Hepatocyte (in vitro differentiated cells): Measurements from ENCODE around the gene STAT5A. TPM values are rescaled to one million over a fixed set of nuclear protein-coding genes. Genes with fewer than 3 reads are reported as not detected.

Source experiments
- DNase-seq: peaks from one replicate; pipeline ENCODE4 v3.0.0-alpha.2; 2016; ENCODE audit warnings: low spot score
- H2AFZ ChIP-seq: fragments of 200-600 bp; sonication (generic); 2 replicates; pipeline ENCODE4 v1.6.0; 2016; ENCODE audit warnings: antibody characterized with exemption, mild to moderate bottlenecking
- H3K27ac ChIP-seq: fragments of 200-600 bp; sonication (generic); 2 replicates; pipeline ENCODE4 v1.5.1; 2016; ENCODE audit warnings: mild to moderate bottlenecking
- H3K27me3 ChIP-seq: fragments of 200-600 bp; sonication (generic); 2 replicates; pipeline ENCODE4 v1.6.1; 2016
- H3K36me3 ChIP-seq: fragments of 200-600 bp; sonication (generic); replicated peaks from 2 replicates; pipeline ENCODE4 v1.5.1; 2016; ENCODE audit warnings: low read depth; ENCODE audit not compliant: insufficient read depth
- H3K4me1 ChIP-seq: fragments of 200-600 bp; sonication (generic); 2 replicates; pipeline ENCODE4 v1.5.1; 2016; ENCODE audit warnings: mild to moderate bottlenecking, moderate library complexity; ENCODE audit not compliant: insufficient read depth
- H3K4me2 ChIP-seq: fragments of 200-600 bp; sonication (generic); 2 replicates; pipeline ENCODE4 v1.6.0; 2016
- H3K4me3 ChIP-seq: fragments of 200-600 bp; sonication (generic); 2 replicates; pipeline ENCODE4 v1.5.1; 2016; ENCODE audit warnings: mild to moderate bottlenecking
- H3K79me2 ChIP-seq: fragments of 200-600 bp; sonication (generic); 2 replicates; pipeline ENCODE4 v1.6.0; 2017; ENCODE audit warnings: mild to moderate bottlenecking
- H3K9me2 ChIP-seq: fragments of 200-600 bp; sonication (generic); replicated peaks from 2 replicates; pipeline ENCODE4 v1.6.0; 2017; ENCODE audit warnings: mild to moderate bottlenecking; ENCODE audit not compliant: insufficient read depth
- H3K9me3 ChIP-seq: fragments of 200-600 bp; sonication (generic); 2 replicates; pipeline ENCODE4 v1.5.1; 2016; ENCODE audit warnings: low read depth, mild to moderate bottlenecking
- H4K20me1 ChIP-seq: fragments of 200-600 bp; sonication (generic); 2 replicates; pipeline ENCODE4 v1.6.0; 2016; ENCODE audit warnings: mild to moderate bottlenecking; ENCODE audit not compliant: insufficient read depth, poor library complexity, severe bottlenecking
- CTCF ChIP-seq: fragments of 200-600 bp; sonication (generic); IDR thresholded peaks from 2 replicates; pipeline ENCODE4 v1.5.1; 2016; ENCODE audit warnings: antibody characterized with exemption, mild to moderate bottlenecking; ENCODE audit not compliant: poor library complexity
- EZH2 ChIP-seq: fragments of 200-600 bp; sonication (generic); IDR thresholded peaks from 2 replicates; pipeline ENCODE4 v1.6.1; 2016; ENCODE audit warnings: antibody characterized with exemption, mild to moderate bottlenecking, borderline replicate concordance
- EZH2phosphoT487 ChIP-seq: fragments of 200-600 bp; sonication (generic); IDR thresholded peaks from one replicate; pipeline ENCODE4 v1.6.1; 2018; ENCODE audit warnings: antibody characterized with exemption, mild to moderate bottlenecking, low read depth, moderate library complexity; ENCODE audit not compliant: unreplicated experiment, severe bottlenecking
- WGBS: methylation state at CpG from one replicate; pipeline ENCODE4 v1.1.6; 2016; ENCODE audit warnings: low lambda C conversion rate; ENCODE audit errors: missing lambda C conversion rate; 5-methylcytosine and 5-hydroxymethylcytosine counted together
- polyA plus RNA-seq: library from polyadenylated mRNA; unstranded; fragments of >200 nt; fragmentation: Nextera tagmentation; extraction: Ambion mirVana; gene quantifications from 2 replicates; pipeline ENCODE4 v1.2.1, GENCODE V29; 2016
- total RNA-seq: library from RNA; depleted of rRNA; stranded (reverse); fragments of >200 nt; gene quantifications from 2 replicates; pipeline ENCODE4 v1.2.3, GENCODE V29; 2014

STAT5A gene
- total and polyA plus RNA-seq, 2 experiments from 2014 or later = 5.5 to 6.1 TPM

GRCh38 chr17:42346481-42346880, 58.2 kb downstream of the STAT5A start:
- peaks cover 70% of the 10 kb centered on the region for H3K79me2 ChIP-seq
- H3K4me2 ChIP-seq = no peak overlapping the region
- H3K36me3 ChIP-seq = peaks cover 11% of the 10 kb centered on the region
- H3K4me3 ChIP-seq = no peak overlapping the region
- no peaks in the 10 kb centered on the region for H3K27me3 ChIP-seq
- no peaks in the 10 kb centered on the region for H3K9me2 ChIP-seq
- TF ChIP-seq EZH2phosphoT487 (no peak), CTCF (no peak), EZH2 (no peak)
- H3K4me1 ChIP-seq = peaks cover 6% of the 10 kb centered on the region
- peaks cover 56% of the 10 kb centered on the region for H4K20me1 ChIP-seq
- no peak for DNase-seq
- H3K27ac ChIP-seq = no peak overlapping the region
- 94% methylated on average over 8 of the region's 8 CpGs for WGBS
- no peaks in the 10 kb centered on the region for H3K9me3 ChIP-seq
- no peak overlapping the region for H2AFZ ChIP-seq

GRCh38 chr17:42347198-42347597, 58.9 kb downstream of the STAT5A start:
- Histone ChIP-seq H3K27ac (no peak overlapping the region), H4K20me1 (peaks cover 63% of the 10 kb centered on the region), H2AFZ (no peak overlapping the region), H3K27me3 (no peaks in the 10 kb centered on the region), H3K4me2 (no peak overlapping the region), H3K4me1 (peaks cover 6% of the 10 kb centered on the region), H3K79me2 (peaks cover 70% of the 10 kb centered on the region), H3K36me3 (peaks cover 11% of the 10 kb centered on the region), H3K9me3 (no peaks in the 10 kb centered on the region), H3K4me3 (no peak overlapping the region), H3K9me2 (no peaks in the 10 kb centered on the region)
- no peak for TF ChIP-seq CTCF
- no peak for TF ChIP-seq EZH2phosphoT487
- no peak for TF ChIP-seq EZH2
- no peak for DNase-seq

- TF ChIP-seq CTCF (no peak), EZH2 (no peak), EZH2phosphoT487 (no peak)
- peaks cover 67% of the 10 kb centered on the region for H4K20me1 ChIP-seq
- no peaks in the 10 kb centered on the region for H3K9me3 ChIP-seq
- no peak for DNase-seq
- no peak overlapping the region for H3K4me3 ChIP-seq
- peaks cover 11% of the 10 kb centered on the region for H3K36me3 ChIP-seq
- H3K27ac ChIP-seq = no peak overlapping the region
- peaks cover 72% of the 10 kb centered on the region for H3K79me2 ChIP-seq
- H3K27me3 ChIP-seq = no peaks in the 10 kb centered on the region
- peaks cover 6% of the 10 kb centered on the region for H3K4me1 ChIP-seq
- H2AFZ ChIP-seq = no peak overlapping the region
- H3K9me2 ChIP-seq = no peaks in the 10 kb centered on the region
- 95% methylated on average over 3 of the region's 3 CpGs for whole genome bisulfite sequencing
- H3K4me2 ChIP-seq = no peak overlapping the region
Measured at GRCh38 chr17:42347606-42348005, 59.3 kb downstream of the STAT5A start.

- no peak overlapping the region for H2AFZ ChIP-seq
- DNase-seq = no peak
- H3K9me2 ChIP-seq = no peaks in the 10 kb centered on the region
- H3K27ac ChIP-seq = no peak overlapping the region
- peaks cover 6% of the 10 kb centered on the region for H3K4me1 ChIP-seq
- H3K4me2 ChIP-seq = no peak overlapping the region
- peaks cover 75% of the 10 kb centered on the region for H3K79me2 ChIP-seq
- H3K4me3 ChIP-seq = no peak overlapping the region
- H4K20me1 ChIP-seq = peaks cover 71% of the 10 kb centered on the region
- H3K27me3 ChIP-seq = no peaks in the 10 kb centered on the region
- 97% methylated on average over 3 of the region's 3 CpGs for WGBS
- TF ChIP-seq EZH2 = no peak
- no peak for TF ChIP-seq CTCF
- no peak for TF ChIP-seq EZH2phosphoT487
- H3K9me3 ChIP-seq = no peaks in the 10 kb centered on the region
- H3K36me3 ChIP-seq = peaks cover 11% of the 10 kb centered on the region
Measured at GRCh38 chr17:42348104-42348503, 59.8 kb downstream of the STAT5A start.
